CD4-positive, alpha-beta T cell treated with Interleukin-10 for 1 hour (primary cell): ENCODE measurements around the gene CNTN2.

ENCODE experiments used
- DNase-seq: peaks from one replicate; pipeline ENCODE4 v3.0.0-alpha.2; 2020

Gene CNTN2

DNA sequence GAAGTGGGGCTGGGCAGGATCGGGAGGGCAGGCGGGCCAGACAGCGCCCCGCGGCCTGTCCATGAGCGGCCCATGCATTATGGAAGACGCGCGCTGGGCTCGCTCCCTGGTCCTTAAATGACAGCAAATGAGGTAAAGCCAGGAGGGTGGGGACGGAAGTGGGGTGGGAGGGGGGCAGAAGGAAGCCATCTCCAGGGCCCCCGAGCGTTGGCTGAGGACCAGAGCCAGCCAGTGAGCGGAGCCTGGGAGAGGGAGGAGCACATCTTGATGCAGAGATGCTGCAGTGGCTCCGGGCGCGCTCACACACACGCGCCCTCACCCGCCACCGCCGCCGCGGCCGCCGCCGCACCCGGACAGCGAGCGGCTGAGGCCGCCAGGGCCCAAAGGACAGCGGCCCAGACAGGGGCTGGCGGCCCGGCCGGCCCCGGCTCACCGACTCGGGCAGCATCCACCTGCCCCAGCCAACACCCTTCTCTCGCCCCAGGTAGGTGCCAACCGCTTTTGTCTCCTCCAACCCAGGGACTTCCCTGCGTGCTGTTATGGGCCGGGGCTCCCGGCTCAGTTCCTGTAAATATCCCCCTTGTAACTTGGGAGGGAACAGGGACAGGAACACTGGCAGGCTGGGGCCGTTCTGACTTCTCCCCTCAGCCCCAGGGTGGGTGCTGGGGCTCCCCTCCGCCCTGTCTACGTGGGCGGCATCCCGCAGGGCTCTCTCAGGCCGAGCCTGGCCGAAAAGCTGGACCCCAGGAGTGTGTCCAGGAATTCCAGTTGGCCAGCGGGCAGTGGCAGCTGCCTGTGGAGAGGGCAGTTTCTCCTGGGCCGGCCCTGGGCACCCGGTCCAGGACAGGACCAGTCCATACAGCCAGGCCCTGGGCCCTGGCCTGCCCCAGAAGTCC, at the start of gene CNTN2:
CNTN2 (plus strand) TSS at position 302 of the 896 bp plus-strand sequence. CDS start 9,974 bp downstream, outside the sequence.
- DNase-seq = no peak

GRCh38 chr1:204994086-204994862, 48.7 kb upstream of the CNTN2 start:
- DNase-seq = no peak

DNA sequence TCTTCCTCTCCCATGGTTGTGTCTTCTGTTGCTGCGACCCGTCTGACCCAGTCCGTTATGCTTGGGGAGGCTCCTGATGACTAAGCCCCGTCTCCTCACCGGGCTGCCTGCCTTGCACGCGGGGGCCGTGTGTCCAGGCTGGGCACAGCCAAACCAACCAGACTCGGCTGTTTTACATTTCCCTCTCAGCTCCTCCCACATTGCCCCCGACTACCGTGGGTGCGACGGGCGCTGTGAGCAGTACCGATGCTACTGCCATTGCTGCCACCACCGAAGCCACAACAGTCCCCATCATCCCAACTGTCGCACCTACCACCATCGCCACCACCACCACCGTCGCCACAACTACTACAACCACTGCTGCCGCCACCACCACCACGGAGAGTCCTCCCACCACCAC, 46.0 kb upstream of the CNTN2 start:
- DNase-seq = no peak

- DNase-seq = no peak
These were observed 45.2 kb upstream of the CNTN2 start for GRCh38 chr1:204997591-204998355.

GRCh38 chr1:205001162-205001561, 41.9 kb upstream of the CNTN2 start:
- no peak for DNase-seq

DNA sequence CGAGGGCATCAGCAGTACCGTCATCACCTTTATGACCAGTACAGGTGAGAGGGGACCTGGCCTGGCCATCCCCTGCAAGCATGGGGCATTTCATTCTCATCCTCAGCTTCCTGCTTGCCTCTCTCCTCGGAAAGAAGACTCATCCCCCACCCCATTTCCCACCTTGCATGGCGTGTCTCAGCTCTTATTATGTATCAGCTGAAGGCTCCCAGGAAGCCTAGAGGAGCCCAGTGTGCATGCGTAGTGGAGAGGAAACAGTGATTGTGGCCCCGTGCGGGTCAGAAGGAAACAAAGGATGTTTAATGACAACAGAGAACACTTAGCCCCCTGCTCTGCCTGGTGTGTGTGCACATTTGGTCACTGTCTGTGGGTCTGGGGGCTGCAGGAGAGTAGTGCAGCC, 40.3 kb upstream of the CNTN2 start:
- no peak for DNase-seq

GRCh38 chr1:205003358-205004131, 39.5 kb upstream of the CNTN2 start:
- DNase-seq = no peak

DNA sequence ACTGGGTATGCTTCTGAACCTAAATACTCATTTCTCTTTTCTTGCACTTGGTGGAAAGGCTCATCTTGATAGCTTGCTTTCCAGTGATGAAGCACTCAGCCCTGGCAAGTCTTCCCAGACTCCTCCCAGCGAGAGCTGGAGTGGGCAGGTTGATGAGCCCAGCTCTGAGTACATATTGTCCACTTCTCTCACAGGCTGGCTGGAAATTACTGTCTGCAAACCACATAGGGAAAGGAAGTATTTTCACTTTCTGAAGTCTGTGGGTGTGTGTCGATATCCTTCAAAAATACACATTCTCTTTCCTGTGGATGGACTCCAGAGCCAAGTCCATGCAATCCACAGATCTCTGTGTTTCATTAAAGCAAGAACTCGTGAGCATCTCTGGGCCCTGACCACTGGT, 38.7 kb upstream of the CNTN2 start:
- no peak for DNase-seq

GRCh38 chr1:205008896-205009295, 34.1 kb upstream of the CNTN2 start:
- DNase-seq = no peak

DNA sequence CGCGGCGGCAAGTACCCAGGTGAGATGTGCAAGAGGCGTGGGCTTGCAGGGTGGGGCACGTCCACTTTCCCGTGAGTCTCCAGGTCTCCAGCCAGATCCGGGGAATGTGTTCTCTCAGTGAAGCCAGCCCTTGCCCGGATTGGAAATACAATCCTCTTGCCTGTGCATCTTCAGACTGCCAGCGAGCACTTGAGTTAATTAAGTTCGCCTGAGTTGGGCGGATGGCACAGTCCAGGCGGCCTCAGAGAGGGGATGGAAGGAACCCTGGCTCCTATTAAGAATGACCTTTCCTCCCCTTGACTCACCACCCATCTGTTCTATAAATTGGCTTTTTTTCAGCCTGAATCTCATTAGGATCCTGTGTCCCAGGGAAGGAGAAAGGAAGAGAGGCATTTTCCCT, 33.3 kb upstream of the CNTN2 start:
- no peak for DNase-seq

DNA sequence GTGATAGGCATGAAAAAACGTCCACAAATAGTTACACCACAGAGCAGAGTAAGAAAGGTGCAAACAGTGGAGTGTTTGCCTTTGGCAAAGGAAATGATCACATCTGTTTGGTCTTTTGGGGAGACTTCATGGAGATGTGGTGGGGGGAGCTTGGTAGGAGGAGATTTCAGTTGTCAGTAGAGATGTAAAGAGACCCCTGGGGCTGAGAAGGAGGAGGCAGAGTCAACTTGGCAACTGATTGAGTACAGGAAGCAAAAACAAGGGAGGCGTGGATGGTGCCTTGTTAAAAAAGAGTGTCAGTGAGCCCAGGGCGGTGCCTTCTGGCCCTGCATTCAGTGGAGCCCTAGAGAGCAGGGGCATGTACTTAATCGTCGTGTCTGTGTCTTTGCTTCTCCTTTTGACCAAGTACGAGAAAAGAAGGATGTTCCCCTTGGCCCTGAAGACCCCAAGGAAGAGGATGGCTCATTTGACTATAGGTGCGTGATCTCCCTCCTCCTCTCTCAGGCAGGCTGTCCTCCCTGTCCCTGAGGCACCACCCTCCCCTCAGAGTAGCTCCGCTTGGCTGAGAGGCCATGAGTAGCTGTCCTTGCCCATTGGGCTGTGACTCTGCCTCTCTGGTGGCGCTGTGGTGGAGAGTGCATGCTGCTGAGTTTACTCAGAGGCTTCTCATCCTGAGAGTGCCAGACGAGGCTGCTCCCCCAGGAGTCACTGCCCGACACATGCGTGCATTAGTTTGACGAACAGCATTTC, 30.4 kb upstream of the CNTN2 start:
- no peak for DNase-seq

DNA sequence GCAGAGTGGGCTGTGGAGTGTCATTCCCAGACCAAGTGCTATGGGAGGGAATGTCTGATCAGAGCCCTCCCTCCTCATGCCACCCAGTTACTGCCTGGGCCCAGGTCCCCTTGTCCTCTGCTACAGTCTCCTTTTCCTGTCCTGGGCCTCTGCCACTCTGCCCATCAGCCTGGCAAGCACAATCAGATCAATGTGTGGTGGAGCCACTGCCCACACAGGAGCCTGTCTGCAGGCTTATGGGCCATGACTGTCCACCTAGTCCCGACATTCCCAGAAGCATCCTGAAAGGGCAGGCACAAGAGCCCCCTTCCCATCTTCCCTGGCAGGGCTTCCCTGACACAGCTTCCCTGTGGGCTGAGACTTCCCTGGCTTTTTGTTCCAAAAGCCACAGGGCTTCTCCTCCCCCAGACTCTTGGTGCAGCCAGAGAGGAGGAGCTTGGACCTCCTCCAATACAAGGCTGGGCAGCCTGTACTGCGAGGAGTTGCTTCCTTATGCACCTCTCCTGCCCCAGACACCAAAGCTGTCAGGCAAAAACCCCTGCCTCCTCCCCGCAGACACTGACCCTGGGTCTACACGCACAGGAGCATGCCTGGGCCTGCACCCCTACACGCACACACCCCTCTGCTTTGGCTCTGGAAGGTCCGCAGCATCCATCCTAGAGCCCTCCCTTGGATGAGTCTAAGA, 29.2 kb upstream of the CNTN2 start:
- no peak for DNase-seq

DNA sequence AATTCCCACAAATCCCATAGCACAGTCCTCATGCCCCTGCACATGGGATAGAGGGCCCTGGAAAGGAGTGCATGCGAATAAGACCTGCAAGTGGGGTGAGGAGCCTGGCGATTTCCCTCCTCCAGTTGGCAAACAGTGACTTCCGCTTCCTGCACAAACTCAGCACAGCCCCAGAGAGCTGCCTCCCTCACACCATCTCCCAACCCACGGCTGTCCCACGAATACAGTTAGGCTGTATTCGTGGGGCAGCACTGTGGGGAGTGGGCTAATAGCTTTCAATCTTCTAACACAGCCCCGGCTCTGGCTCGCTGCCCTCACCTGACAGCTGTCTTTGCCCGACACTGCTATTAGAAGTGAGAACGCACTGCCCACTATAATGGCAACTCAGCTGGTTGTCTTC, 28.2 kb upstream of the CNTN2 start:
- no peak for DNase-seq

GRCh38 chr1:205015241-205015640, 27.8 kb upstream of the CNTN2 start:
- DNase-seq = no peak

- no peak for DNase-seq
These were observed 26.9 kb upstream of the CNTN2 start for GRCh38 chr1:205016075-205016474.

DNA sequence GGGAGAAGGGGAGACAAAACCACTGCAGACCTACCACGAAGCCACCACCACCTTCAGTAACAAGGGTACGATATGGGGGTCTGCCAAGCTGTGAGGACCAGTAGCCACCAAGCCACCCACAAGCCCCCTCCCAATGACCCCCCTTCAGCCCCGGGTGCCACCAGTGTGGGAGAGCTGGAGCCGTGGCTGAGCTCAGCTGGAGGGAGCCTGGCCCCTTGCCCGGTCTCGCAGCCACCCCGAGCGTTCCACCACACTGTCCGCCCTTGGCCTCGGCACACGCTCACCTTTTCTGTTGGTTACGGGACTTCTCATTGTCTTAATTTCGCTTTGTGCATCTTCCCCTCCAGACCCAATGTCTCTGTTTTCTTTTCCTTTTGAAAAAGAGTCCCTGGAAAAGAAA, 26.4 kb upstream of the CNTN2 start:
- no peak for DNase-seq

DNA sequence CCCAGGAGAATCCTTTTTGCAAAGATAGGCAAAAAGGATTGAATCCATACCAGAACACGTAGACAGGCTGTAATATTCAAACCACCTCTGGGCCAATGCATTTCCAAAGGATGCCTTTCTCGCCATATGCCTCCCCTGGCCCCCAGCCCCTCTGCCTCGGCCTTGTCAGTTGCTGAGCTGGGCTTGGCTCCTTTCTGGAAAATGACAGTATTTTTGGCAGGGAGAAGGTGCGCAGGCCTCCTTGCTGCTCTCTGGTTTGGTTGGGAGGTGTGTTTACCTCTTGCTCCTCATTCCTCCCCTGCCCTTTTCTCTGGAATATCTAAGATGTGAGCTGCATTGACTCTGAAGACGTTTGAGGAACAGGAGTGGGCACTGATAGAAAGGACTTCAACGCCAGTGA, 26.0 kb upstream of the CNTN2 start:
- no peak for DNase-seq

GRCh38 chr1:205017766-205018165, 25.2 kb upstream of the CNTN2 start:
- no peak for DNase-seq

DNA sequence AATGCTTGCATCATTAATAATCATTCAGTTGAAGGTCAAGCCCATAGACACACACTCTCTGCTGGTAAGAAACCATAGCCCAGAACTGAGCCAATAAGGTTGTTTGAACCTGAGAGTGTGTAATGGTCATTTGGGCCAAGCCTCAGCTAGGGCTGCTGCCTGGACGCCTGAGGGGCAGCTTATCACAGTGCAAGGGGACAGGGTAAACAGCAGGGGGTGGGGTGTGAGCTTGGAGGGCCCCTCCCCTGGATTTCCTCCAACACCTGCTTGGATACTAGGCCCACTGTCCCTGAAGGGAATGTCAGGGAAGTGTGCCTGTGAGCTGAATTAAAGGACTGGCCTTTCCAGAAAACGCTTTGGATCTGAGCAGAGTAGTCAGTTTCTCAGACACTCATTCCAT, 24.6 kb upstream of the CNTN2 start:
- no peak for DNase-seq

- no peak for DNase-seq
These were observed 22.5 kb upstream of the CNTN2 start for GRCh38 chr1:205020466-205020865.

- no peak for DNase-seq
These were observed 18.3 kb upstream of the CNTN2 start for GRCh38 chr1:205024679-205025078.
